HG02588 (cell line): ENCODE measurements around the gene ADH7.

Source experiments
- ATAC-seq: cut with Tn5 transposase; IDR thresholded peaks from one replicate; pipeline ENCODE4 v1.9.1; 2021; ENCODE audit warnings: mild to moderate bottlenecking, moderate library complexity; ENCODE audit not compliant: unreplicated experiment

The ADH7 gene

DNA sequence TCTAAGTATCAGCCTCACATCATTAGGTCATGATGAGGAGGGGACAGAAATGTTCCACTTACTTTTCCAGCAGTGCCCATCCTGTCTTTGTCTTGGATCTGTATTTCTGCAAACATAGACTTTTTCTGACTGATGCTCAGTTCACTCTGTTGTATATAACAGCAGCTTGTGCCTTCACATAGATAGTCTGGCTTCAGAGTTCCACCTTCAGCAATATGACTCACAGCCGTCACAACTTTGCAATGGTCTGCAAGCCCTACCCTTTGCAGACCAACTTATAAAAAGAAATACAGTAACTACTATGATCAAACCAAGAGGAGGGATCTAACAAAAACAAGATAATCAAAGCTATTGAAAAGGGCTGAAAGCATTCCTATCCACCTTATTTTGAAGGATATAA lies at the start of gene ADH7:
ADH7 (minus strand) TSS at position 189 of the 400 bp plus-strand sequence; CDS start at position 80, 109 bp downstream.
- ATAC-seq = no peak

- no peak for ATAC-seq
Observed at GRCh38 chr4:99483636-99484035, 48.5 kb upstream of the ADH7 start.

- no peak for ATAC-seq
Observed at GRCh38 chr4:99473131-99473530, 38.0 kb upstream of the ADH7 start.

DNA sequence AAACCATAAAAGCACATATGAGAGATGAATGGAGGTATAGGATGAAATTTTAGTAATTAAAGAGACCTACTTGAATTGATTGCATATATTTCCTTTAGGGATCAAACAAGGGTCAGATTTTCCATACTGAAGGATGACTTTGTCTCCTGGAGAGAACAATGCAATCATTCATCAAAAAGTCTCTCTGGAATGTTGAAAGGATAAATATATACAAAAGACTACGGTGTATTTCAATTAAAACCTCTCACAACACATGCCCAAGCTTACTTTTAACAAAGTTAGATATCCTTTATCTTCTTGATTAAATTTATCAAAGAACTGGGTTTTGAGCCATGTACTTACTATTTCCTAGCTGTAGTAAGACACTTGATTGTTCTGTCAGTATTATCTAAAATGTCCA lies 36.8 kb upstream of the ADH7 start:
- ATAC-seq = no peak

GRCh38 chr4:99471349-99471748 lies 36.2 kb upstream of the ADH7 start:
- ATAC-seq = no peak

GRCh38 chr4:99468889-99469288 lies 33.7 kb upstream of the ADH7 start:
- ATAC-seq = no peak

DNA sequence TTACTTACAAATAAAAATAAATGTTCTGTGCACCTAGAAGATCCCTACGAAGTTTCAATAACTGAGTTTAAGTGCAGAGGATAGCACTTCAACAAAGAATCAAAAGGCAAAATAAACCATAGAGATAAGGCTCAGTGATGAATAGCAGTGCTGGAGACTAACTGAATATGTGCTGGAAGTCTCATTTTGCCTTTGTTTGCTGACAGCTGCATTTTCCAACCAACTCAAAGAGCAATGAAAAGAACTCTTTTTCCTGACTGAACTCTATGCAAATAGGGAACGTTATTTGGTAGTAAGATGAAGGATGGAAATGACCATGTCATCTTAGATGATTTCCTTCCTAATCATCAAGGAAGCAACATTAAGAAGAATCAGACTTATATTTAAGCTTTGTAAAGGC lies 32.7 kb upstream of the ADH7 start:
- no peak for ATAC-seq

DNA sequence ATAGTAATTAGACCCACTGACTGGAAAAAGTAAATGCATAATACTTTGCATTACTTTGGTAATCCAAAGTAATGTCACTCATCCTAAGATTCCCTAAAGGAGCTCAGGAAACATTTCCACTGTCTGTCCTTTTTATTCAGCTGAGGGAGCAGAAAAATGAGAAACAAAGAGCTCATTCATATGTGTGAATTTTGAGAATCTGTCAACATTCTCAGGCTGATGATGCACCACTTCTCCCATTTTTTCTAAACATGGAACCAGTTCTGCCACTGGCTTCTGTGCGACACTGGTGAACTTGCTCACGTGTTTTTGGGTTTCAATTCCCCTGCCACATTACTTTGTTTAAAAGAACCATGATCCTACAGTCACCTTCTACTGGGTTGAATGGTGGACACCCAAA lies 28.4 kb upstream of the ADH7 start:
- no peak for ATAC-seq

DNA sequence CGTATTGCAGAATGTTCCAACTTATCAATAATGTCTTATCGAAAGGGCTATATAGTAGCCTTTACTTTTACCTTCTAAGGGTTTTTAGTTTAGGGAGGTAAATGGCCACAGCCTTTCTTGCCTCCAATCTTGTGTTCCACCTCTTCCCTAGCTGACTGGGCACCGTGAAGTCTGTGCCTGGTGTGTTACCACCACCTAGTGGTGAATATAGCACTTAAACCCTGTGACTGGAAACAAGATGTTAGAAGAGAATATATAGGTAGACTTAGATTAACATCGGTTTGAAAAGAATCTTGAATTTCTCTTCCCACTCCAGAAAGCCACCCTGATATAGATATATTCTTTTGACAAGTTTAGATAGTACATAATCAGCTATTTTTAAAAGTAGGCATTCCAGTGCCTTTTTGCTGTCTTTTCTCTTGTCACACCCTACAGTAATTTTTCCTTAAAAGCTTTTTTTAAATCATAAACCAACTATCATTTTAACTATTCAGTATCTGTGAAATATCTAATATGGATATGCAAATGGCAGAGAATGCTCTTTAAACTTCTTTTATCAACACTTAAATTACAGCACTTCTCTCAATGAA lies 27.8 kb upstream of the ADH7 start:
- peak; percentile 92 for ATAC-seq

DNA sequence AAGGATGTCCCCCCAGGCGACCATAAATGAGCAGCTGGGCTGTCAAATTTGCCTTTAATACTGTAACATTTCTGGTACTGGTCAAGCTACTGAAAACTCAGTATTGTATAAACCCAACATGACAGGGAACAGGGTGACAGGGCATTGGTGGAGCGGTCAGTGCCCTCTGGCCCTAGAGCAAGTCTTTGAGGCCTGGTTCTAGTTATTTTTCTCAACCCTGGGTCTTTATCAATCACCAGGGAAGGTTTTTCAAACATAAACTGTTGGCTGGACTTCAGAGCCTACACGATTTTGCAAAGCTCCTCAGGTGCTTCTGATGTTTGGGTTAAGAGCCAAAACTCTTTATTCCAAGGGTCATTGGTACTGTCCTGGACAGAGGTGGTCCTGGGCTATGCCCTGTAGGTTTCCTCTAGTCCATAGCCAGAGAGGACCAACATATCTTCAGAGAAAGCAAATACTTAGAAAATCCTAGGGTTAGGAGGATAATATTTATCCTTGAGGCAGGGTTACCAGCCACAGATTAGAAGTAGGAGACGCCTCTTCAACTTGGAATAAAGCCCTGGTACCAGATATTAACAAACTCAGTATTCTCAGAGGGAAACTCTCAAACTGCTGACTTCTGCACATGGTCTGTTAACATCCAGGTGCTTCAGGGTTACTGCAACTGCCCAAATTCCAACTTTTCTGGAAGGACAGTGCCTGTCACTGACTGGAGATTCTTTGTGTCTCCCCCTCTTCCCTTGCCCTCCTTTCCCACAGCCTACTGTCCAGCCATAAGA lies 26.7 kb upstream of the ADH7 start:
- ATAC-seq = no peak

- ATAC-seq = no peak
Observed at GRCh38 chr4:99459546-99460042, 24.5 kb upstream of the ADH7 start.

- no peak for ATAC-seq
Observed at GRCh38 chr4:99458911-99459447, 23.8 kb upstream of the ADH7 start.

- no peak for ATAC-seq
Observed at GRCh38 chr4:99457676-99458075, 22.5 kb upstream of the ADH7 start.

DNA sequence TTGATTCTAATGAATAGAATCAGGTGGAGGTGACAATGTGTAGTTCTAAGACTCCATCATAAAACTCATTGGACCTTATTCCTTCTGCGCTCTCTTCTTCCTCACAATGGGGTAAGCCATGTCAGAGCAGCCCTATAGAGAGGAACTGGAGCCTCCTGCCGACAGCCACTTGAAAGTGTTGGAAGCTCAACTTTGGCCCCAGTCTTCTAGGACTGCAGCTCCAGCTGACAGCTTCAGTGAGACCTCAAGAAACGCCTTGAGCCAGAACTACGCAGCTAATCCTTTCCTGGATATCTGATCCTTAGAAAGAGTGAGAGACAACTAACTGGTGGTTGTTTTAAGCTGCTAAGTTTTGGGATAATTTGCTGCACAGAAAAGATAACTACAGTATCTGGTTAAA lies 22.1 kb upstream of the ADH7 start:
- ATAC-seq = no peak

GRCh38 chr4:99447513-99447912 lies 12.4 kb upstream of the ADH7 start:
- ATAC-seq = peak; percentile 13

GRCh38 chr4:99447079-99447478 lies 11.9 kb upstream of the ADH7 start:
- peak; percentile 95 for ATAC-seq

DNA sequence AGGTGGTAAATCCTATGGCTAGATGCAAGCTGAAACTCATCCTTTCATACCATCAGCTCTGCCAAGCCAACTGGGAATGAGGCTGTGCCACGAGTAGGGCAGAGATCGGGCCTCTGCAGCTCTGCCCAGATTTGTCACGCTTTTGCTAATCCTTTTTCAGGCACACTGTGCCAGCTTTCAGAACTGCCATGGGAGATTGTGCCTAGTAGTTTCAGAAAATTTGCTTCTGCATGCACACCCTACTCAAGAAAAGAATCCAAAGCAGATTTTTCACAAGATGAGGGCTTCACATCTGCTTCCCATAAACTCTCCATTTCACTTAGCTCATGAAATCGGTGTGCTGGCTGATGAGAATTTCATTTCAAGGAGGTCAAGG lies 3.3 kb upstream of the ADH7 start:
- ATAC-seq = no peak

DNA sequence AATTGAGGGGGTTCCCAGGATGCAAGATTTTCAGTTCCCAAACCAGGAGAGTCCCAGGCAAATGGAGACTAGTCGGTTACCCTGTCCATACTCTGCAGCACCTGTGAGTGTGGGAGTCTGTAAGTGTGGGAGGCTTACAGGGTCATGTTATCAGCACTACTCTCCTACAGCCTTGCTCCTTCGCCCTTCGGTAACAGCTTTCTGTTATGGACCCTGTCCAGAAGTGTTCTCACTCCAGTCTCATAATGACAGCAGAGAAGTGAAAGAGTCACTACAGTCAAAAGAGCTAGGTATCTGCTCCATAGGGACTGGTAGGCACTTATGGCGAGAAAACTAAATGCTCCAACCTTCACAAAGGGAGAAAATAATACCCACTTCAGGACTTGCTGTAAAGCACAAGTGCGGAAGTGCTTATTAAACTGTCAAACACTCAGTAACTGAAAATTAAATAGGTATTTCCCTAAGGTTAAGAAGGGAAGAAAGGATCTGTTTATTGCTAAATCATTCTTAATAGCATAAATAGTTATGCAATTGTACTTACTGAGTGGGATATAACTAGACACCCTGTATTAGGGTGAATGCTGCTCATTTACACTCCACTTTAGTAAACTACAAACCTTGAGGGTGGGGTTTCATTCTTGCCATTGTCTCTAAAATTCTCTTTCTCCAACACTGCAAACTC lies 2.7 kb upstream of the ADH7 start:
- ATAC-seq = no peak

- ATAC-seq = no peak
Observed at GRCh38 chr4:99436976-99437722, 2.0 kb upstream of the ADH7 start.

GRCh38 chr4:99436462-99436861 lies 1.3 kb upstream of the ADH7 start:
- no peak for ATAC-seq

GRCh38 chr4:99430106-99430505 lies 5.0 kb downstream of the ADH7 start:
- ATAC-seq = no peak
